ENCODE data around the gene DNAJB9.

GRCh38 chr7:108570146-108570755 lies 577 bp downstream of the DNAJB9 start:
- TF ChIP-seq POLR2AphosphoS5 (IDR thresholded peaks at IDR 0.05; ENCODE audit: low read depth) (no peak; the same call in 1 of the 2 replicates), CTCF (IDR thresholded peaks at IDR 0.05; ENCODE audit: insufficient read depth, low read length) (no peak), GABPA (IDR thresholded peaks at IDR 0.05; ENCODE audit: low read depth) (no peak)
- TF ChIP-seq, protein P1, sequence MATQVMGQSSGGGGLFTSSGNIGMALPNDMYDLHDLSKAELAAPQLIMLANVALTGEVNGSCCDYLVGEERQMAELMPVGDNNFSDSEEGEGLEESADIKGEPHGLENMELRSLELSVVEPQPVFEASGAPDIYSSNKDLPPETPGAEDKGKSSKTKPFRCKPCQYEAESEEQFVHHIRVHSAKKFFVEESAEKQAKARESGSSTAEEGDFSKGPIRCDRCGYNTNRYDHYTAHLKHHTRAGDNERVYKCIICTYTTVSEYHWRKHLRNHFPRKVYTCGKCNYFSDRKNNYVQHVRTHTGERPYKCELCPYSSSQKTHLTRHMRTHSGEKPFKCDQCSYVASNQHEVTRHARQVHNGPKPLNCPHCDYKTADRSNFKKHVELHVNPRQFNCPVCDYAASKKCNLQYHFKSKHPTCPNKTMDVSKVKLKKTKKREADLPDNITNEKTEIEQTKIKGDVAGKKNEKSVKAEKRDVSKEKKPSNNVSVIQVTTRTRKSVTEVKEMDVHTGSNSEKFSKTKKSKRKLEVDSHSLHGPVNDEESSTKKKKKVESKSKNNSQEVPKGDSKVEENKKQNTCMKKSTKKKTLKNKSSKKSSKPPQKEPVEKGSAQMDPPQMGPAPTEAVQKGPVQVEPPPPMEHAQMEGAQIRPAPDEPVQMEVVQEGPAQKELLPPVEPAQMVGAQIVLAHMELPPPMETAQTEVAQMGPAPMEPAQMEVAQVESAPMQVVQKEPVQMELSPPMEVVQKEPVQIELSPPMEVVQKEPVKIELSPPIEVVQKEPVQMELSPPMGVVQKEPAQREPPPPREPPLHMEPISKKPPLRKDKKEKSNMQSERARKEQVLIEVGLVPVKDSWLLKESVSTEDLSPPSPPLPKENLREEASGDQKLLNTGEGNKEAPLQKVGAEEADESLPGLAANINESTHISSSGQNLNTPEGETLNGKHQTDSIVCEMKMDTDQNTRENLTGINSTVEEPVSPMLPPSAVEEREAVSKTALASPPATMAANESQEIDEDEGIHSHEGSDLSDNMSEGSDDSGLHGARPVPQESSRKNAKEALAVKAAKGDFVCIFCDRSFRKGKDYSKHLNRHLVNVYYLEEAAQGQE (IDR thresholded peaks at IDR 0.05; ENCODE audit: insufficient replicate concordance, low read depth), result no peak

Measured in HL-60 (cell line).